Measurements from ENCODE around the gene FAM169A. TPM values are rescaled to one million over a fixed set of nuclear protein-coding genes. Genes with fewer than 3 reads are reported as not detected.

Gene FAM169A
- total RNA-seq, 1 donor from 2014 or later = 1.1 TPM

GRCh38 chr5:74738406-74738805 lies 127.8 kb downstream of the FAM169A start:
- intact Hi-C loops (cut with DNase I) = no loop called here
- Histone ChIP-seq H3K27me3 (ENCODE audit: low read depth) (no peaks in the 10 kb centered on the region), H3K27ac (no peak overlapping the region), H3K9me3 (no peaks in the 10 kb centered on the region), H3K4me1 (no peaks in the 10 kb centered on the region), H3K36me3 (peaks cover 72% of the 10 kb centered on the region), H3K4me3 (no peak overlapping the region)
- TF ChIP-seq, protein P1, sequence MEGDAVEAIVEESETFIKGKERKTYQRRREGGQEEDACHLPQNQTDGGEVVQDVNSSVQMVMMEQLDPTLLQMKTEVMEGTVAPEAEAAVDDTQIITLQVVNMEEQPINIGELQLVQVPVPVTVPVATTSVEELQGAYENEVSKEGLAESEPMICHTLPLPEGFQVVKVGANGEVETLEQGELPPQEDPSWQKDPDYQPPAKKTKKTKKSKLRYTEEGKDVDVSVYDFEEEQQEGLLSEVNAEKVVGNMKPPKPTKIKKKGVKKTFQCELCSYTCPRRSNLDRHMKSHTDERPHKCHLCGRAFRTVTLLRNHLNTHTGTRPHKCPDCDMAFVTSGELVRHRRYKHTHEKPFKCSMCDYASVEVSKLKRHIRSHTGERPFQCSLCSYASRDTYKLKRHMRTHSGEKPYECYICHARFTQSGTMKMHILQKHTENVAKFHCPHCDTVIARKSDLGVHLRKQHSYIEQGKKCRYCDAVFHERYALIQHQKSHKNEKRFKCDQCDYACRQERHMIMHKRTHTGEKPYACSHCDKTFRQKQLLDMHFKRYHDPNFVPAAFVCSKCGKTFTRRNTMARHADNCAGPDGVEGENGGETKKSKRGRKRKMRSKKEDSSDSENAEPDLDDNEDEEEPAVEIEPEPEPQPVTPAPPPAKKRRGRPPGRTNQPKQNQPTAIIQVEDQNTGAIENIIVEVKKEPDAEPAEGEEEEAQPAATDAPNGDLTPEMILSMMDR (IDR thresholded peaks at IDR 0.05) = no peak
- DNase-seq = no peak
- no peak for ATAC-seq

GRCh38 chr5:74736759-74737158 lies 129.4 kb downstream of the FAM169A start:
- no peaks in the 10 kb centered on the region for H3K4me1 ChIP-seq
- no peak overlapping the region for H3K27ac ChIP-seq
- TF ChIP-seq, protein P1 (IDR thresholded peaks at IDR 0.05) = no peak
- DNase-seq (no peak), ATAC-seq (no peak)
- peaks cover 75% of the 10 kb centered on the region for H3K36me3 ChIP-seq
- intact Hi-C loops (cut with DNase I) = no loop called here
- no peaks in the 10 kb centered on the region for H3K9me3 ChIP-seq
- no peak overlapping the region for H3K4me3 ChIP-seq
- H3K27me3 ChIP-seq (ENCODE audit: low read depth) = no peaks in the 10 kb centered on the region

Other genes with a start within 250 kb of the FAM169A start
- 18.8 TPM for gene ENC1, start 225.7 kb downstream of the FAM169A start, total RNA-seq
- gene HEXB, start 181.2 kb downstream of the FAM169A start, total RNA-seq = 355 TPM
- 19.8 TPM for gene GFM2, start 99.3 kb downstream of the FAM169A start, total RNA-seq
- gene NSA2, start 99.1 kb downstream of the FAM169A start, total RNA-seq = 51.7 TPM
- gene GCNT4, start 186.2 kb upstream of the FAM169A start, total RNA-seq = 1.9 TPM

All from lower lobe of right lung (tissue), 2 donors.